Measurements from ENCODE around the gene FN3K. TPM values are rescaled to one million over a fixed set of nuclear protein-coding genes. Genes with fewer than 3 reads are reported as not detected.
"Not testable (repeated sequence)": the region's sequence is repeated elsewhere in the genome, so short reads cannot be mapped to it uniquely, and the experiment has no call there.

Gene FN3K
- polyA plus RNA-seq, 2 of the 4 experiments (the other 2 are of a cell fraction), result 1.3 to 13.2 TPM

- TF ChIP-seq FOSL2 (IDR thresholded peaks at IDR 0.05), result no peak
- TF ChIP-seq FOSL2 (CRISPR knock-in tag; IDR thresholded peaks at IDR 0.05), result no peak
- TF ChIP-seq ATOH8 (CRISPR knock-in tag; IDR thresholded peaks at IDR 0.05; ENCODE audit: low read depth), result no peak
Observed at GRCh38 chr17:82740906-82741759, 5.7 kb downstream of the FN3K start (continued).

GRCh38 chr17:82743344-82744219 is 8.2 kb downstream of the FN3K start:
- TF ChIP-seq HOXB5 (CRISPR knock-in tag; IDR thresholded peaks at IDR 0.05) (no peak), PBX3 (IDR thresholded peaks at IDR 0.05) (no peak), HES2 (IDR thresholded peaks at IDR 0.05) (no peak), FOSL2 (IDR thresholded peaks at IDR 0.05) (no peak), FOSL2 (CRISPR knock-in tag; IDR thresholded peaks at IDR 0.05) (no peak), HOXA7 (CRISPR knock-in tag; IDR thresholded peaks at IDR 0.05) (no peak), KDM1A (IDR thresholded peaks at IDR 0.05; ENCODE audit: low read depth) (no peak), MYC (IDR thresholded peaks at IDR 0.05; ENCODE audit: borderline replicate concordance, low read length) (no peak)
- no peak for DNase-seq (ENCODE audit: low read depth in 1 of 2, low spot score in 1 of 2)
- no peak for FAIRE-seq
- H3K27ac ChIP-seq, result no peak overlapping the region
- H3K4me3 ChIP-seq, result no peak overlapping the region
- WGBS (ENCODE audit: missing lambda C conversion rate), result 77% methylated on average over 16 of the region's 16 CpGs
- CTCF ChIA-PET, result interaction anchor here (0.8 to 3.2 kb wide), 5 partner anchors 10 to 75 kb away, joined by 3 to 18 read pairs (median 4); no protein-coding TSS in a partner anchor
- H3K4me1 ChIP-seq, result no peaks in the 10 kb centered on the region
- H3K9me3 ChIP-seq, result peaks cover 28% of the 10 kb centered on the region
- POLR2A ChIA-PET, result no interaction called here
- peak; percentile 46 to 60; a peak in 5 of 6 replicates for ATAC-seq
- no peak overlapping the region for H3K4me2 ChIP-seq

- H3K4me1 ChIP-seq; DNase-seq (ENCODE audit: low read depth in 1 of 2, low spot score in 1 of 2); FAIRE-seq; H3K27ac ChIP-seq; ATAC-seq; POLR2A ChIA-PET; H3K4me2 ChIP-seq; H3K4me3 ChIP-seq: not testable (repeated sequence)
- 71% methylated on average over 7 of the region's 7 CpGs for WGBS (ENCODE audit: missing lambda C conversion rate)
- H3K9me3 ChIP-seq, result peaks cover 28% of the 10 kb centered on the region
- CTCF ChIA-PET, result interaction anchor here (1.2 to 2.4 kb wide), 2 partner anchors 16 to 37 kb away, joined by 3 to 11 read pairs; no protein-coding TSS in a partner anchor
Observed at GRCh38 chr17:82744736-82745135, 9.3 kb downstream of the FN3K start.

- ChIA-PET CTCF (interaction anchor here (1.9 kb wide), 1 partner anchor 77 kb away, joined by 6 read pairs; no protein-coding TSS in a partner anchor), POLR2A (no interaction called here)
- DNase-seq (ENCODE audit: low read depth in 1 of 2, low spot score in 1 of 2) (no peak), FAIRE-seq (no peak), ATAC-seq (no peak)
- Histone ChIP-seq H3K4me1 (no peaks in the 10 kb centered on the region), H3K27ac (no peak overlapping the region), H3K4me2 (no peak overlapping the region), H3K9me3 (peaks cover 21% of the 10 kb centered on the region), H3K4me3 (no peak overlapping the region)
- WGBS (ENCODE audit: missing lambda C conversion rate), result 54% methylated on average over 8 of the region's 8 CpGs
- TF ChIP-seq BHLHE40 (IDR thresholded peaks at IDR 0.05; ENCODE audit: low read depth, low read length) (no peak), RAD21 (conservative IDR thresholded peaks at IDR 0.05 in 1 of 2, IDR thresholded peaks at IDR 0.05 in 1 of 2) (no peak), TFCP2L1 (CRISPR knock-in tag; IDR thresholded peaks at IDR 0.05) (no peak), FOSB (CRISPR knock-in tag; IDR thresholded peaks at IDR 0.05) (no peak), ZNF302 (CRISPR knock-in tag; IDR thresholded peaks at IDR 0.05) (no peak), TP53 (CRISPR knock-in tag; IDR thresholded peaks at IDR 0.05) (no peak)
Observed at GRCh38 chr17:82745524-82745923, 10.1 kb downstream of the FN3K start.
